SH-SY5Y (cell line): Measurements from ENCODE around the gene SSH3.
A peak's percentile ranks its signal among the peaks of the same experiment; 100 is the strongest.

Experiments
- GATA2 ChIP-seq: IDR thresholded peaks from 2 replicates; pipeline ENCODE4 v1.6.1; 2011; ENCODE audit warnings: mild to moderate bottlenecking, low read depth, low read length
- GATA3 ChIP-seq: IDR thresholded peaks from 2 replicates; pipeline ENCODE4 v1.6.1; 2011; ENCODE audit warnings: low read depth, mild to moderate bottlenecking, low read length, moderate library complexity

Gene SSH3

DNA sequence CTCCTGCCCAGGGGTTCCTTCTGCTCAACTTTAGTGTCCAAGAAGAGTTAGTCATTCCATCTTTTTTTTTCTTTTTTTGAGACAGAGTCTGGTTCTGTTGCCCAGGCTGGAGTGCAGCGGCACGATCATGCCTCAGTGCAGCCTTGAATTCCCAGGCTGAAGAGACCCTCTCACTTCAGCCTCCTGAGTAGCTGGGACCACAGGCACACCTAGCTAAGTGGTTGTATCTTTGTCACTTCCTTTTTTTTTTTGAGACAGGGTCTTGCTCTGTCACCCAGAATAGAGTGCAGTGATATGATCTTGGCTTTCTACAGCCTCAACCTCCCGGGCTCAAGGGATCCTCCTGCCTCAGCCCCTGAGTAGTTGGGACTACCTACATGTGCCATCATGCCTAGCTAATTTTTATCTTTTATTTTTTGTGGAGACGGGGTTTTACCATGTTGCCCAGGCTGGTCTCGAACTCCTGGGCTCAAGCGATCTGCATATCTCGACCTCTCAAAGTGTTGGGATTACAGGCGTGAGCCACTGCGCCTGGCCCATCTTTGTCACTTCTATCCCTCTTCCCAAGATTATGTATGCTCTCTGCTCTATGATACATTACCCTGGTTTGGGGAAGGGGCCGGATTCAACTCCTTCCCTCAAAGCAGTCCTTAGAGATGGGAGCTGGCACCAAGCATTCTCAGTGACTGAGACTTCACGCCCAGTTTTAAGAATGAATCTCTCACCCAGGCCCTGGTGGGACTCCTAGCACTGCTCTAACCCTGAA is 10.0 kb downstream of the SSH3 start:
- TF ChIP-seq GATA3: no peak

DNA sequence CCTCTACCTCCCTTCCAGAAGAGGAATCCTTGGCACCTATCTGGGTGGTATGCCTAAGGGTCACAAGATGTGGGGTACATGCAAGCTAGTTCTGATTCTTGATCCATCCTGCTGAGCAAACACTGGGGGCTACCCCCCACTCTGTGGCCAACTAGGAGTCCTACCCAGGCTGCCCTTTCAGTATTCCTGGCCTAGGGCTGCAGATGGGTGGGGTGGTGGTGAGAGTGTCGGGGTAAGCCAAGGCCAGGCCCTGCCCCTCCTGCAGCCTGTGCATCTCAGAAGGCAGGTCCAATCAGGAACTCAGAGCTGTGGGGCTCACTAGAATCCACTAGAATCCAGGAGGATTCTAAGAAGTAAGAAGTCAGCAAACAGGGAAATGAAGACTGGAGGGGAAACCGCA is 10.9 kb downstream of the SSH3 start:
- no peak for TF ChIP-seq GATA3
- TF ChIP-seq GATA2: no peak

DNA sequence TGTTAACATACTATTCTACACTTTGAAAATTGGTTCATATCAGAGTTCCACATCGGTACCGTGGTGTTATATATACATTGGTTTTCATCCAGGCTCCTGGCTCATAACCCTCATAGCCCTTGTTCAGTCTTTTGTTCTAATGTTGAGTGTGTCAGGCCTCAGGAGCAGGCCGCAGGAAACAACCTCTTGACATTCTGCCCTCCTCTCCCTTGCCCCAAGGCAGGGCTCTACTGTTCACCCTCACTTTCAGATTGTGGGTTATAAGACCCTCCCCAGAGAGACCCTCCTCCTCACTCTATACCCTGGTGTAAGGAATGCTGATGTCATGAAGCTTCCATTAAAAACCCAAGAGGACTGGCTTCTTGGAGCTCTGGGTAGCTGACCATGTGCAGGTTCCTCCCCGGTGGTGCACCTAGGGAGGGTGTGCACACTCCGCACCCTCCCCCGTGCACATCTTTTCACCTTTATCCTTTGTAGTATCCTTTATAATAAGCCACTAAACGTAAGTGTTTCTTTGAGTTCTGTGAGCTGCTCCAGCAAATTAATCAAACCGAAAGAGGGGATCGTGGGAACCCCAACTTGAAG is 12.1 kb downstream of the SSH3 start:
- TF ChIP-seq GATA3: no peak
- TF ChIP-seq GATA2: no peak

DNA sequence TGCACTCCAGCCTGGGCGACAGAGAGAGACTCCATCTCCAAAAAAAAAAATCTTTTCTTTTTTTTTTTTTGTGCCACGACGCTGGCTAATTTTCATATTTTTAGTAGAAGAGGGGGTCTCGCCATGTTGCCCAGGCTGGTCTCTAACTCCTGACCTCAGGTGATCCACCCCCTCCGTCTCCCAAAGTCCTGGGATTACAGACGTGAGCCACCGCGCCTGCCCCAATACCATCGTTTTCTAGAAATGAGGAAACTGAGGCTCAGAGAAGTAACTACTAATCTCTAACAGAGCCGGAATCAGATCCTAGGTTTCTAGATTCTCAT is 13.5 kb downstream of the SSH3 start:
- TF ChIP-seq GATA2: no peak
- TF ChIP-seq GATA3: no peak

DNA sequence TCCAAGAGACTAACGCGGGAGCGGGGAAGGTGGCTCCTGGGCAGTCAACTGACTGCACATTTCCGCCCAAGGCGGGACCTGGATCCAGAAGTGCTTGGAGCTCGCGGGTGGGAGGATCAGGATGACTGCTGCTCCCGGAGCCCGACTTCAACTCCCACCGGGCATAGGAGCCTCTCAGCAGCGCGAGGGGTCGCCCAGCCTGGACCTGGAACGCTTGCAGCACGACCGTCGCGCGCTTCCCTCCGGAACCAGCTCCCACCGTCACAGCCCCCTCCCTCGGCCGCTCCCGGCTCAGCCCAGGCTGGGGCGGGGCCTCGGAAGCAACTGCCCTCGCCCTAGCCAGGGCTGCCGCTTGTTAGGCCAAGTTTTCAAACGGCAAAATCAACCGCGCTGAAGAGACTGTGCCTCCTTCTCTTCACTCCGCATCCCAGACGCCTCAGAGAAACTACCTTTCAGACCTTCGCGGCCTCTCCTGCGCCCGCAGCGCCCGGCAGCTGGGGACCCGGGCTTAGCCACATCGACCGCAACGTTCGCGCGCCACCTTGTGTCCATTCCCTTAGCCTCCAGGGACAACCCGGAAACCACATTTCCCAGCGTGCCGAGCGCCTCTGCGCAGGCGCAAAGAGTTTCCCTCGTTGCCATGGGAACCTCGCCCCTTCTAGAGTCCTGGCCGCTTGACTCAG is 14.0 kb downstream of the SSH3 start:
- TF ChIP-seq GATA3 (no peak), GATA2 (no peak)

DNA sequence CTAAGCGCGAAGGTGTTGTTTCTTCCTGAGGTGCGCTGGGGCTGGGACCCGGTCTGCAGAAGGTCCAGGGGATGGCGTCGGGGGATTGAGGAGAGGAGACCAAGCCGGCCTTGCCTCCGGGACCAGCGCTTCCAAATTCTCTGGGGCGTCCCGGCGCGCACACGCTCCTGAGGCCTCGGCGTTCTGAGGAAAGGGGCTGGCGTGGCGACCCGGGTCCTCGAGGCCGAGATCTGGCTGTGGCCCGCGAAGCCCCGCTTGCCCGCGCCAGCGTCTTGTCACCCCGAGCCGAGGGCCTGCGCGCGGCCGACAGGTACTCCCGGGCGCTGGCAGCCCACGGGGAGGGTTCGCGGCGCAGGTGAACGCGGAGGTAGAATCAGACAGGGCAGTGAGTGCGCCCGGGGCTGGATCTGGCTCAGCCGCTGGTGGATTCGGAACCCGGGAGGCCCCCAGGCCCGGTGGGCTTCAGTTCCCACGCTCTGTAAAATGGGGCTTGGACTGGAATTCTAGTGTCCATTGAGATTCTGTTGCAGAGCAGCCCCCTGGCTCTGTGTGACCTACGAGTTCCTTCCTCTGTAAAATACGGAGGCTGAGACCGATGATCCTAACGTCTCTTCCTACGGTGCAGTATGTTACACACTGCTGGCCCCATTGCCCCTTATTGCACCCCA is 14.7 kb downstream of the SSH3 start:
- no peak for TF ChIP-seq GATA2
- TF ChIP-seq GATA3: no peak

DNA sequence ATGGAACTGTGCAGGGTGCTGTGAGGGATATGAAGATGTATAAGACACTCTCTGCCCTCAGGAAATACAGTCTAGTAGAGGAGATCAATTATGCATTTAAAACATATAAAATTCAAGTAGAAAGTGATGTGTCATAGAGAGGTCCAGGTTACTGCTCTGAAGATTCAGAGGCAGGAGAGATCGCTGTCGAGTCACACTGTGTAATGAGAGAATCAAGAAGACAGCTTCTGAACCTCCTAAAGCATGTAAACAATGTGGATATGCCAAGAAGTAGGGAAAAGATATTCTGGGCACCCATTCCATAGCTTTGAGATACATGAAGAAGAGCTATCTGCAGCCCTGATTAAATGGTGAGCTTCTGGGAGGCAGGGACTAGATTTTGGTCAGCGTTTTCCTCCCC is 16.7 kb downstream of the SSH3 start:
- no peak for TF ChIP-seq GATA3
- no peak for TF ChIP-seq GATA2

DNA sequence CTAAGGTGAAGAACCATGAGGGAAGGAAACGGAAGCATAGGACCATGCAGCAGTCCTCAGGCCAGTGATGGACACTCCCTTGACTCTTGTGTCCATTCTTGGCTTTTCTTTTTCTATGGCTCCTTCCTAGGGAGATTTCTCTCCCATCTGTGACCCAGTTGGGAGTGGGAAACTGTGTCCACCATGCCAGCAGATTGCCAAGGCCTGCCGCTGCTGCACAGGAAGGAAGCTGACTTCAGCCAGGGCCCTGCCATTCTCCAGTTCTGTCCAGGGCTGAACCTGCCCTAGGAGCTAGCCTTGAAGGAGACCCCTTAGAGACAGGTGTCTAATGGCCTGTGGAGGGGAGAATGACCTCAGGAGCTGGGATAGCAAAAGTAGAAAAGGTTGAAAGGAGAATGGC is 17.4 kb downstream of the SSH3 start:
- TF ChIP-seq GATA3 (no peak), GATA2 (no peak)

DNA sequence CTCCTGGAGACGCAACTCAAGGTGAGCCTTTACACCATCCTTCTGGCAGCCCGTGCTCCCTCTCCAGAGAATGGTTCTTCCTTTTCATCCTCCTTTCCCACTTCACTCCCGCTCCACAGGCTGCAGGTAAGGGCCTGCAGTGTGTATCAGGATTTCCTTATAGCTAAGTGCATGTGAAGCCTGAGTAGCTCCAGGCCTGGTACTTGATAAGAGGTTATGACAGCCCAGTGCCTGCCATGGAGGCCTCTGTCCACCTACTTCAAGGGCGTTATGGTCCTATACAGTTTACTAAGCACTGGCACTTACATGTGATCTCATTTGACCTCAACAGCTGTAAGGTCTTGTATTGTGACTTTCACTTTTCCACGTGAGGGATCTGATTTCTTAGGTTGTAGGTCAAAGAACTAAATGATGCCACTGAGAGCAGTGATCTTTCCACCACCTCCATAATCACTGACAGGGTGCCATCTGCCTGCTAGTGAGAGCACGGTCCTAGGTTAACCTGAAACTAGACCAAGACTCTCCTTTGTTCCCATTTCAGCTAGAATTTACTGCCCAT is 18.1 kb downstream of the SSH3 start:
- TF ChIP-seq GATA3: no peak
- no peak for TF ChIP-seq GATA2

DNA sequence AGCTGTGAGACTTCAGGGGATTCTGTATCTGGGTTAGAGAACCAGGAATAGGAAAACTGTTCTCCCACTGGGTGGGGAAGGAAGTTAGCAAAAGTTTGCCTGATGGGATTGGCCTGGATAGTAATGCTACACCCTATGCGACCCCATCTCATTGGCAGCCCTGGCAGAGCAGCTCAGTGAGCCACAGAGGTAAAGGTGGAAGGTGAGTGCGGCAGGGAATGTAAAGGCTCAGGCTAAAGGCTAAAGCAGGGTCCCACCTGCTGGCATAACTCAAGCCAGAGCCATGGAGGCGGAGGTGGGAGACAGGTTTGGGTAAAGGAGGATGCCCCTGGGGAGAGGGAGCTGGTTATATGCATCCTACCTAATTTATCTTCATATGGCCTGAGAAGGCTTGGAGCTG is 18.7 kb downstream of the SSH3 start:
- TF ChIP-seq GATA2: no peak
- no peak for TF ChIP-seq GATA3

DNA sequence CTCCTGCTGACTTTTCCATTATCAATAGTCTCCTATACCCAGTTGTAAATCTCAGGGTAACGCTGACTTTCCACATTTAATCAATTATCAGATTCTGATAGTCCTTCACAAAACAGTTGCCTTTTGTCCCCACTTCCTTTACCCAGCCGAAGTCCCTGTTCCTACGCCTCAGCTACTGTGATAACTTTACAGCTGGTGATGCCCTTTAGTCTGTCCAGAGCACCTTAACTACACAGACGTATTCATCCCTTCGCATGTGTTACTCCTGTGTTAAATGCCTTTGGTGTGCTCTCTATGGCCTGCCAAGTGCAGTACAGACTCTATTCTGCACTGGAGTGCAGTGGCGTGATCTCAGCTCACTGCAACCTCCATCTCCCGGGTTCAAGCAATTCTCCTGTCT is 20.2 kb downstream of the SSH3 start:
- TF ChIP-seq GATA3: no peak
- no peak for TF ChIP-seq GATA2

DNA sequence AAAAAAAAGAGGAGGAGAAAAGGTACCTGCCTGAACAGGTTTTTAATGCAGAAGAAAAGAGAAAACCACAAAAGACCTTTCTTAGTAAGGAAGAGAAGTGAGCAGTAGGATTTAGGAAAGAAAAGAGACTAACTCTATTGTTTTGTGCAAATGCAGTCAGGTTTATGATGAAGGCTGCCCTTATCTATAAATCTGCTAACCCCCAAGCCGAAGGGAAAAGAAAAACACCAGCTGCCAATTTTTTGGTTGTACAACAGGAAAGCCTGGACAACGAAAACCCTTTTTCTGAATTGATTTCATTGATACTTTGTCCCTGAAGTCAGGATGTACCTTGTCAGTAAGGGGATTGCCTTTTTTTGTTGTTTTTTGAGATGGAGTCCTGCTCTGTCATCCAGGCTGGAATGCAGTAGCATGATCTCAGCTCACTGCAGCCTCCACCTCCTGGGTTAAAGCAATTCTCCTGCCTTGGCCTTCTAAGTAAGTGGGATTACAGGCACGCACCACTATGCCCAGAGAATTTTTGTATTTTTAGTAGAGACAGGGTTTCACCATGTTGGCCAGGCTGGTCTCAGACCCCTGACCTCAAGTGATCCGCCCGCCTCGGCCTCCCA is 28.9 kb downstream of the SSH3 start:
- no peak for TF ChIP-seq GATA3
- TF ChIP-seq GATA2: peak; percentile 29; the same call in 1 of the 2 replicates

DNA sequence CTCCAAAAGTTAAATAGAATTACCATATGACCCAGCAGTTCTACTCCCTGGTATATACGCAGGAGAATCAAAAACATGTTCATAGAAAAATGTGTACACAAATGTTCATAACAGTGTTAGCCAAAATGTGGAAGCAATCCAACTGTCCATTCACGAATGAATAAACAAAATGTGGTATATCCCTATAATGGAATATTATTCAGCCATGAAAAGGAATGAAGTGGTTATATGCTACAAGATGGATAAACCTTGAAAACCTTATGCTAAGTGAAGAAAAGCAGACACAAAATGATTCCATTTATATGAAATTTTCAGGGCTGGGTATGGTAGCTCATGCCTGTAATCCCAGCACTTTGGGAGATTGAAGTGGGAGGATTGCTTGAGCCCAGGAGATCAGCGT is 33.9 kb downstream of the SSH3 start:
- TF ChIP-seq GATA2 (no peak), GATA3 (no peak)

DNA sequence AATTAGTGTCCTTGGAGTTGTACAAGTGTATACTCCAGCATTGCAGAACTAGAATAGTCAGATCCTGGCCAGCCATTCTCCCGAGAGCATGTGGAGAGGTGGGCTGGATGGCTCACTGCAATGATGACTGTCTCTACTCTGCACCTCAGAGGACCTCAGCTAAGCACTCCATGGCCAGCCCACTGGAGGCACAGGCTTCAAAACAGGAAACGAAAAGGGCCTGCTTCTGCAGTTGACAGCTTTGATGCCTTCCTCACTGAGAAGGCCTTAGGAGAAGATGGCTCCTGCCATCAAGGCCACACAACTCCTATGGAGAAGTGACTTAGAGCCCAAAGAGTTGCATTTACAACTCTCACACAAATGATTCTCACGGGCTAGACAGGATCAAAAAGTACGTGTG is 40.9 kb downstream of the SSH3 start:
- no peak for TF ChIP-seq GATA2
- TF ChIP-seq GATA3: no peak
